HEK293T (cell line): ENCODE measurements around the gene HSD3B2.

ENCODE experiments used
- ARNT ChIP-seq: fragments of 450-650 bp; IDR thresholded peaks from 2 replicates; pipeline ENCODE4 v1.6.1; 2017; ENCODE audit warnings: mild to moderate bottlenecking
- BHLHE40 ChIP-seq: fragments of 450-650 bp; IDR thresholded peaks from 2 replicates; pipeline ENCODE4 v1.6.1; 2016; ENCODE audit warnings: mild to moderate bottlenecking, moderate library complexity, borderline replicate concordance
- CTBP1 ChIP-seq: fragments of 450-650 bp; IDR thresholded peaks from 2 replicates; pipeline ENCODE4 v1.6.1; 2016; ENCODE audit warnings: borderline replicate concordance
- ELF4 ChIP-seq: fragments of 450-650 bp; IDR thresholded peaks from 2 replicates; pipeline ENCODE4 v1.6.1; 2017; ENCODE audit warnings: antibody characterized with exemption
- FOXM1 ChIP-seq: fragments of 450-650 bp; IDR thresholded peaks from 2 replicates; pipeline ENCODE4 v1.6.1; 2017; ENCODE audit warnings: mild to moderate bottlenecking, borderline replicate concordance
- HDGF ChIP-seq: fragments of 450-650 bp; IDR thresholded peaks from 2 replicates; pipeline ENCODE4 v1.6.1; 2017; ENCODE audit warnings: antibody characterized with exemption, borderline replicate concordance
- LEF1 ChIP-seq: fragments of 450-650 bp; IDR thresholded peaks from 2 replicates; pipeline ENCODE4 v1.6.1; 2017; ENCODE audit warnings: mild to moderate bottlenecking, borderline replicate concordance
- NFRKB ChIP-seq: fragments of 450-650 bp; IDR thresholded peaks from 2 replicates; pipeline ENCODE4 v1.6.1; 2016; ENCODE audit warnings: mild to moderate bottlenecking, moderate library complexity
- PKNOX1 ChIP-seq: fragments of 450-650 bp; IDR thresholded peaks from 2 replicates; pipeline ENCODE4 v1.6.1; 2016
- SUZ12 ChIP-seq: fragments of 450-650 bp; IDR thresholded peaks from 2 replicates; pipeline ENCODE4 v1.6.1; 2016; ENCODE audit warnings: mild to moderate bottlenecking
- TARDBP ChIP-seq: fragments of 450-650 bp; IDR thresholded peaks from 2 replicates; pipeline ENCODE4 v1.6.1; 2016
- ZNF384 ChIP-seq: fragments of 450-650 bp; IDR thresholded peaks from 2 replicates; pipeline ENCODE4 v1.6.1; 2016

GRCh38 chr1:119448127-119448511, 33.2 kb downstream of the HSD3B2 start:
- TF ChIP-seq FOXM1 (no peak), LEF1 (no peak), SUZ12 (no peak), CTBP1 (no peak), BHLHE40 (no peak), NFRKB (no peak), PKNOX1 (no peak), ZNF384 (no peak), ARNT (no peak), HDGF (no peak), ELF4 (no peak), TARDBP (no peak)
